ENCODE measurements around the gene PSMD13. TPM values are rescaled to one million over a fixed set of nuclear protein-coding genes. Genes with fewer than 3 reads are reported as not detected.

The PSMD13 gene
- total RNA-seq, 1 experiment from 2014 or later: 141 TPM

GRCh38 chr11:290621-291231, 54.0 kb downstream of the PSMD13 start:
- Histone ChIP-seq H3K23ac (ENCODE audit: insufficient read length, low read depth, low read length) (no peak overlapping the region), H2BK15ac (ENCODE audit: low read depth, low read length) (no peak overlapping the region), H3K9me3 (ENCODE audit: control insufficient read depth, low read depth, low read length) (no peaks in the 10 kb centered on the region), H2BK20ac (ENCODE audit: low read depth, low read length, poor library complexity, severe bottlenecking) (no peak overlapping the region), H4K8ac (replicated peaks; ENCODE audit: insufficient read length, low read depth, low read length) (no peak overlapping the region), H3K27ac (ENCODE audit: insufficient read length, low read depth, low read length) (no peak overlapping the region), H3K9ac (ENCODE audit: extremely low read depth, insufficient read length, low read length) (no peak overlapping the region), H3T11ph (ENCODE audit: low read length) (no peak overlapping the region), H3K79me1 (ENCODE audit: insufficient read depth, low read depth, low read length, poor library complexity, severe bottlenecking) (no peaks in the 10 kb centered on the region), H3K18ac (ENCODE audit: insufficient read length, low read depth, low read length) (no peak overlapping the region), H2BK12ac (ENCODE audit: insufficient read length, low read depth, low read length) (no peak overlapping the region), H4K91ac (ENCODE audit: insufficient read length, low read depth, low read length) (no peak overlapping the region), H3K27me3 (ENCODE audit: insufficient read depth, low read length) (peaks cover 7% of the 10 kb centered on the region; the same call in 1 of the 2 replicates), H3K79me2 (ENCODE audit: insufficient read depth, low read length) (no peaks in the 10 kb centered on the region), H3K23me2 (ENCODE audit: insufficient read length, low read depth, low read length, poor library complexity, severe bottlenecking) (peaks cover 9% of the 10 kb centered on the region), H3K14ac (ENCODE audit: insufficient read depth, low read length) (no peak overlapping the region; the same call in 1 of the 2 replicates), H3K4me2 (ENCODE audit: insufficient read depth, insufficient read length, low read length) (no peak overlapping the region), H2AK5ac (ENCODE audit: insufficient read length, low read length) (no peak overlapping the region), H2BK120ac (ENCODE audit: low read depth, low read length, poor library complexity, severe bottlenecking) (no peak overlapping the region), H4K5ac (ENCODE audit: insufficient read length, low read depth, low read length) (no peak overlapping the region), H3K4ac (ENCODE audit: low read depth, low read length) (no peak overlapping the region), H3K56ac (ENCODE audit: insufficient read length, low read depth, low read length) (no peak overlapping the region), H2AFZ (ENCODE audit: low read length) (no peak overlapping the region), H2BK5ac (ENCODE audit: insufficient read length, low read length) (no peak overlapping the region), H4K20me1 (ENCODE audit: control insufficient read depth, insufficient read depth, insufficient read length) (no peaks in the 10 kb centered on the region), H3K4me1 (ENCODE audit: insufficient read depth, low read length) (no peaks in the 10 kb centered on the region)
- Mint-ChIP-seq H3K9me3 (no peaks in the 10 kb centered on the region), H3K4me1 (peaks cover 25 to 32% of the 10 kb centered on the region in 2 experiments), H3K27ac (peak overlapping the region; percentile 30 to 95 (median 59); a peak in 4 of 7 replicates), H3K4me3 (peak overlapping the region; percentile 19 to 61; a peak in 1 of 5 replicates), H3K27me3 (ENCODE audit: low read depth) (peaks cover 13% of the 10 kb centered on the region), H3K36me3 (ENCODE audit: insufficient read depth in 1 of 3, low read depth in 3 of 3) (peaks cover 19 to 40% (median 23%) of the 10 kb centered on the region in 3 experiments)
- TF ChIP-seq CTCF (conservative IDR thresholded peaks at IDR 0.05): no peak
- WGBS (ENCODE audit: extremely low coverage, insufficient read length, low lambda C conversion rate): no CpG with 5 or more reads among the region's 13 CpGs
- DNase-seq: no peak

Measured in H9 (cell line).